Stimulated activated CD8-positive, alpha-beta memory T cell treated with anti-CD3 and anti-CD28 coated beads, Interleukin-15, amount 100 ng/mL, for 48 hours (primary cell): ENCODE measurements around the gene SLC25A53.

Experiments used
- DNase-seq, 2 donors: peaks; one replicate each; pipeline ENCODE4 v3.0.0-alpha.2; 2020; ENCODE audit warnings: low read depth in 2 of 2

The SLC25A53 gene, protein sequence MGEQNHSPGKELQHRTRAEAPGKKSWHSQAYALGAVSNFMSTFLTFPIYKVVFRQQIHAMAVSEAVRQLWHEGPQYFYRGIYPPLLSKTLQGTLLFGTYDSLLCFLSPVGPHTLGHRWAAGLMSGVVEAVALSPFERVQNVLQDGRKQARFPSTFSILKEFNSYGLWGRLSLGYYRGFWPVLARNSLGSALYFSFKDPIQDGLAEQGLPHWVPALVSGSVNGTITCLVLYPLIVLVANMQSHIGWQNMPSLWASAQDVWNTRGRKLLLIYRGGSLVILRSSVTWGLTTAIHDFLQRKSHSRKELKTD

DNA sequence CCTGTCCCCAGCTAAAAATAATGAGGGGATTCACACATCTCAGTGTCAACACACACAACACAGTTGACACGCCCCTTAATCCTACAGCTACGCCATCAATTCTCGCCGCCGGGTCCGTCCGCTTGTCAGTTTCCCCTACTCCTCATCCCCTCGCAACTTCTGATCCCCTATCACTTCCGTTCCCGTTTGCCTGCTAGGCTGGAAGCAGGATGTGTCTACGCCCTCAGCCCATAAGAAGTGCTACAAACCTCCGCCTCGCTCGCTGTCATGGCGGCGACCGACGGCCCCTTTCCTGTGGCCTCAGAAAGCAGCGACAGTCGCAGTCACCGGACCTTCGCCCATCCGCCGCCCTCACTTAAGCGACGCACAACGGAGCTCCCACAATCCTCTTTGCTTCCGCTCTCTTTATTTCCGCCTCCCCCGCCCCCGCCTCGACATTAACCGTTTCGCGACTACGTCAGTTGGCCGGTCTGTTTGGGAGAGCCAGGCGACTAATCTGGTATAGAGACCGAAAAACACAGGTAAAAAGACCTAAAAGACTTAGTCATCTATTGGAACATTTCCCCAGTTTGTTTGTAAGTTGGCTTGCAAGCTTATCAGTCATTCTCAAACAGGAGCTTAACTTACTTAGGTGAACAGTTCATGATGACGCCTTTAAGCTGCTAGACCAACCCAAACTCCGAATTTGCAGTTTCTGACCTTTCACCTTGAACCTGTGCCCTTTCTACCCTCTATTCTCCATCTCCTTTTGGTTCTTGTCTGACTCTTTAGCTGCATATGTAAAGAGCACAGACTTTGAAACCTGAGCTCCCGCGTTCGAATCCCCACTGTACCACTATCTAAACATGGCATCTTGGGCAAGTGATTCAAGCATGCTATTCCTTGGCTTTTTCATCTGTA is at the start of gene SLC25A53:
Gene SLC25A53, minus strand, starts transcription at position 380 of the 900 bp plus-strand sequence. CDS start 51,752 bp downstream, outside the sequence.
- peak; percentile 47 to 61 for DNase-seq

DNA sequence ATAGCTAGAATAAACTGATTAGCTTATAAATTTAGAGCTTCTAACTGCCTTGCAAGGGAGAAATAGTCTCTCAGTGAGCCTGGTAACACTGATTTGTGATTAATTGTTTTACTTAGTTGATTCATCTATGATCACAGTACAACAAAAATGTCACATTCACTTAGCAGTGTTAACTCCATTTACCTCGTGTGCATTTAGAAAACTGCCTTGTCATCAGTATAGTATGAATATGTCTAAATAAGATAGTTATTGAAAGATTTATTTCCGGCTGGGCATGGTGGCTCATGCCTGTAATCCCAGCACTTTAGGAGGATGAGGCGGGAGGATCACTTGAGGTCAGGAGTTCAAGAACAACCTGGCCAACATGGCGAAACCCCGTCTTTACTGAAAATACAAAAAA is 48.7 kb upstream of the SLC25A53 start:
- no peak for DNase-seq

- DNase-seq, result no peak
Measured at GRCh38 chrX:104195489-104196084, 38.8 kb upstream of the SLC25A53 start.

DNA sequence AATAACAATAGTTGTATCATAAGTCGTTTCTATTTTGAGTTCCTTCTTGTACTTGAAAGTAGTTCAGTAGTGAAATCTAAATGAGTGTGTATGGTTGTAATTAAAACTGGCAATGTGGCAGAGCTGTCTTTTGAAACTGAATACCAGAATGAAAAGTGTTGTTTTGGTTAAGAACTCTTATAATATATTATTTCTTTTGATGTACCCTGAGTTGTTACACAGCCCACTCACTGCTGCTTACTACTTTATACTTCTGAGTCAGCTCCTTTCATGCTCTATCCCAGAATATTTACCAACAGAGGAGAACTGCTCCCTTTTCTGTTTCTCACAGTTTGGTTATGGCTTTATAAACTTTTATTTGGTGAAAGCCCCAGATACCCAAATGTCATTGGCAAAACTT is 38.2 kb upstream of the SLC25A53 start:
- DNase-seq, result no peak

DNA sequence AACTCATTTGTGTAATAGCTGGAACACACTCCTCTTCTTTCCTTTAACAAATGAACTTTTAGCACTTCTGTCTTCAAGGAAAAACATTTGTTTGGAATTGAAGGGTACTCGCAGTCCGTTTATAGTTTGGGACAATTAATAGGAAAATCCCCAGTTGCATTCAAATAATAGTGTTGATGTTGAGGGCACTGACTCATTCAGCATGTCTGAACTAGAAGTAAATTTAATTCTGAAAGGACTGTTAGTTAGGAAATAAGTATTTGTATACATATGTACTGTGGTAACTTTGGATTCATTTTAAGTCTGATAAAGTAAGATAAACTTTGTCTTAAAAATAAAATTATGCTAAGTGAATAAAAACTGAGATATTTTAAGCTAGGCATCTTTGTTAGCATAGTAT is 36.7 kb upstream of the SLC25A53 start:
- no peak for DNase-seq

GRCh38 chrX:104189837-104190236 is 33.0 kb upstream of the SLC25A53 start:
- no peak for DNase-seq

- DNase-seq, result no peak
Measured at GRCh38 chrX:104187931-104188330, 31.1 kb upstream of the SLC25A53 start.

GRCh38 chrX:104183685-104184084 is 26.9 kb upstream of the SLC25A53 start:
- no peak for DNase-seq

DNA sequence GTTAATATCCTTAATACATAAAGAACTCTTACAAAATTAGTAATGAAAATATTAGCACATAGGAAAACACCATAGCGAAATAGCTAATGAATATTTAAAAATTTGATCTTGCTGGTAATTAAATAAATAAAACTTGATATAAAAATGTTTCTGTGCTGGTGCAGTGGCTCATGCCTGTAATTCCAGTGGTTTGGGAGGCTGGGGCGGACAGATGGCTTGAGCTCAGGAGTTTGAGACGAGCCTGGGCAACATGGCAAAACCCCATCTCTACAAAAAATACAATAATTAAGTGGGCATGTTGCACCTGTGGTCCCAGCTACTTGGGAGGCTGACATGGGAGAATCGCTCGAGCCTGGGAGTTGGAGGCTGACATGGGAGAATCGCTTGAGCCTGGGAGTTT is 17.0 kb upstream of the SLC25A53 start:
- DNase-seq, result no peak

DNA sequence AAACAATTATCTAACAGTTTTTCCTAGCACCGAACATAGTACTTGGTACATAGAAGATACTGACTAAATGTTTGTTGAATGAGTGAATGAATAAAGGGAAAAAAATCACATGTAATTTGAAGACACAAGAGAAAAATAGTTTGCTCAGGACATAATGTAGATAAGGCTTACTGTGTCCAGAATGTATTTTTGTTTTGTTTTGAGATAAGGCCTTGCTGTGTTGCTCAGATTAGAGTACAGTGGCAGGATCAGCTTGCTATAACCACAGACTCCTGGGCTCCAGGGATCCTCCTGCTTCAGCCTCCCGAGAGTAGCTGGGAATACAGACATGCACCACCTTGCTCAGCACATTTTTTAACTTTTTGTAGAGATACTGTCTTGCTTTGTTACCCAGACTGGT is 16.0 kb upstream of the SLC25A53 start:
- DNase-seq, result no peak

DNA sequence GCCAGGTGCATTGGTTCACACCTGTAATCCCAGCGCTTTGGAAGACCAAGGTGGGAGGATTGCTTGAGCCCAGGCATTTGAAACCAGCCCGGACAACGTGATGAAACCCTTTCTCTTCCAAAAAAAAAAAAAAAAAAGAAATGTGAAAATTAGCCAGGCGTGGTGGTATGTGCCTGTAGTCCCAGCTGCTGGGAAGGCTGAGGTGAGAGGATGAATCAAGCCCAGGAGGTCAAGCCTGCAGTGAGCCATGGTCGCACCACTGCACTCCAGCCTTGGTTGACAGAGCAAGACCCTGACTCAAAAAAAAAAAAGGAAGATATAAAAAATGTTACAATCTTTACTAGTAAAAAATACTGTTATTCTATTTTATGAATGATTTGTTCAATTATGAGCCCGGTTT is 15.3 kb upstream of the SLC25A53 start:
- no peak for DNase-seq

- DNase-seq, result no peak
Measured at GRCh38 chrX:104168127-104168526, 11.3 kb upstream of the SLC25A53 start.

GRCh38 chrX:104166735-104167436 is 10.1 kb upstream of the SLC25A53 start:
- DNase-seq, result no peak

- DNase-seq, result peak; percentile 77 to 80
Measured at GRCh38 chrX:104165894-104166734, 9.3 kb upstream of the SLC25A53 start, which contains the start of gene FAM199X. TSS of gene FAM199X (plus strand) at chrX:104166453. CDS start at chrX:104166786, 333 bp downstream.

- DNase-seq, result no peak
Measured at GRCh38 chrX:104151037-104151436, 5.8 kb downstream of the SLC25A53 start.

GRCh38 chrX:104141087-104141760 is 15.6 kb downstream of the SLC25A53 start:
- DNase-seq, result no peak

DNA sequence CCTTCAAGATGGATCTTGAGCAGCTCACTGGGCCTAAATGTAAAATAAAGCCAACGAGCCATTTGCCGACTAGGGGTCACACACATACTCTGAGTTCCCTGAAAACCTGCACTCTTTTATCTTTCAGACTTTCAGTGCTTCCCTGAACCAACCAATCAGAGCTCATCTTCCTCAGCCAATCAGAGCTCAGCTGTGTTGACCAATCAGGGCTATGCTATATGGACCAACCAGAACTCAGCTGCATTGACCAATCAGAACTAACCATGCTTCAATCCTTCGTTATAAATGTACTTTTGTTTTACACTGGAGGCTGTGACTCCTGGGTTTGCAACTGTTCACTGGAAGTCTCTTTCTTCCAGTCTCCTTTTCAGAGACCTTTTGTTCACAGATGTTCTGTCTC is 19.3 kb downstream of the SLC25A53 start:
- DNase-seq, result no peak

DNA sequence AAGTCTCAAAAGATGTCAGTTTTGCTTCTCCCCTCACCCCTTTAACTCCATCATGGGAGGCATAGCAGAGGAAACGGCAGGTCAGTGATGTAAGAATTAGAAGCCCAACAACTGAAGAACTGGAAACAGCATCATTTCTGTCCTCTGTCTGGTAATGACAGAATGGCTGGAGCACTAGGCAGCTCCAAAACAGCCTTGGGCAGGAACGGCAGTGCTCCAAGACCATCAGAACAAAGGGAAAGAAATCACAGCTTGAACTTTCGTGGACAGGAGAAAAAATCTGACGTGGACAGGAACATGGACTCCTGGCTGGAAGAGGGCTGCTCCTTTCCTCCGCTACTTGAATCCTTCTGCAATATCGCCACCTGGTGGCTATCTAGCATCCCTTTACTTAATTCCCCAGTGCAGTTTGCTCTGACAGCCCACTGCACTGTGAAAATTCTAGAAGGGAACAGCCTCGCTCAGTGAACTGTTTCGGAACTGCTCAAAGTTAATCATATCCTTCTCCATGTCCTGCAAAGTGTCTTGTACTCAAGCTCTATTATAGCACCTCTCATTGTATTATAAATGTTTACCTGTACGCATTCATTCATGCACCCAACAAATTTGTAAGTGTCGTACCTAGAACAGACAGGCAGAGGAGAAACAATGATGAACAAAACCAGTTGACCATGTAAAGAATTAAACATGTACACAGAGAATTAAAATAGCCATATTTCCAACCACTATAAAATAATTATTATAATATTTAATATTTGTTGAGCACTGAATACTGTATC is 20.4 kb downstream of the SLC25A53 start:
- DNase-seq, result peak in 1 of 2 donors; percentile 29

DNA sequence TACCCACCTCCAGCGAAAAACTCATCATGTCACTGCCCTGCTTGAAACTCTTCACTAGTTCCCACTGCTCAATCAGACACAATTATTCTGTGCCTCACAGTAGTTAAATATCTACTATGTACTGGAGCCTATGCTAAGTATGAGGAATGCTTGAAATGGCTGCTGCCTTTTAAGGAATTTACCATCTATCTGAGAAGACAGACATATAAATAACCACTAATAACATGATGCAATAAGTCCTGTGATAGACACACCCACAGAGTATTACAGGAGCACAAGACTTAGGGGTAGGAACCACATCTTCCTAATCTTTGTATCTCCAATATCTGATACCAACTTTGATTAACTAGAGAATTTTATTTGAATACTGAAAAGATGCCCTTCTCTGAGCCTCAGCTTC is 21.1 kb downstream of the SLC25A53 start:
- DNase-seq, result no peak
